Right atrium auricular region (tissue), 2 donors: Measurements from ENCODE around the gene WDR4. TPM values are rescaled to one million over a fixed set of nuclear protein-coding genes. Genes with fewer than 3 reads are reported as not detected.
A peak's percentile ranks its signal among the peaks of the same experiment; 100 is the strongest.
"Not testable (repeated sequence)": the region's sequence is repeated elsewhere in the genome, so short reads cannot be mapped to it uniquely, and the experiment has no call there.

Source experiments
- DNase-seq: peaks from one replicate; pipeline ENCODE4 v3.0.0-alpha.2; 2019; ENCODE audit warnings: low spot score
- H3K27ac ChIP-seq, 2 donors: fragments of 200-600 bp; sonication (generic); 1 replicate in 1 of 2; 2 replicates in 1 of 2; pipeline ENCODE4 v1.5.1; 2016 to 2019
- H3K27me3 ChIP-seq, 2 donors: fragments of 200-600 bp; sonication (generic); one replicate each; pipeline versions ENCODE4 v1.5.1 to v1.6.0; 2017 to 2019
- H3K36me3 ChIP-seq: fragments of 200-600 bp; sonication (generic); one replicate; pipeline ENCODE4 v1.5.1; 2016
- H3K4me1 ChIP-seq, 2 donors: fragments of 200-600 bp; sonication (generic); one replicate each; pipeline versions ENCODE4 v1.5.1 to v1.6.0; 2017 to 2019
- H3K4me3 ChIP-seq, 2 donors: fragments of 200-600 bp; sonication (generic); 1 replicate in 1 of 2; 2 replicates in 1 of 2; pipeline ENCODE4 v1.5.1; 2017 to 2019; ENCODE audit warnings: mild to moderate bottlenecking in 1 of 2, moderate library complexity in 1 of 2
- H3K9me3 ChIP-seq, 2 donors: fragments of 200-600 bp; sonication (generic); one replicate each; pipeline ENCODE4 v1.5.1; 2019
- CTCF ChIP-seq, 2 donors: fragments of 200-600 bp; sonication (generic); IDR thresholded peaks; one replicate each; pipeline ENCODE4 v1.5.1; 2019; ENCODE audit warnings: antibody characterized with exemption in 2 of 2
- total RNA-seq, 2 donors: library from RNA; depleted of rRNA; stranded (reverse); fragments of >200 nt; gene quantifications; one replicate each; pipeline ENCODE4 v1.1.0, GENCODE V29; 2016

WDR4 gene
- total RNA-seq, 2 donors from 2014 or later: 1.7 to 4.8 TPM

- no peak overlapping the region for H3K27ac ChIP-seq
- H3K9me3 ChIP-seq: no peaks in the 10 kb centered on the region
- H3K27me3 ChIP-seq: no peaks in the 10 kb centered on the region
- H3K36me3 ChIP-seq: no peaks in the 10 kb centered on the region
- no peak for TF ChIP-seq CTCF (IDR thresholded peaks at IDR 0.05)
- no peak for DNase-seq
- no peak overlapping the region for H3K4me3 ChIP-seq
- peaks cover 0 to 2% of the 10 kb centered on the region in 2 donors for H3K4me1 ChIP-seq
These were observed 8.0 kb upstream of the WDR4 start for GRCh38 chr21:42887326-42887725.

GRCh38 chr21:42883921-42884320 lies 4.6 kb upstream of the WDR4 start:
- no peaks in the 10 kb centered on the region for H3K27me3 ChIP-seq
- H3K36me3 ChIP-seq: no peaks in the 10 kb centered on the region
- H3K27ac ChIP-seq: no peak overlapping the region
- DNase-seq: no peak
- peaks cover 0 to 9% of the 10 kb centered on the region in 2 donors for H3K4me1 ChIP-seq
- H3K4me3 ChIP-seq: no peak overlapping the region
- no peak for TF ChIP-seq CTCF (IDR thresholded peaks at IDR 0.05)
- H3K9me3 ChIP-seq: no peaks in the 10 kb centered on the region

- Histone ChIP-seq H3K4me3 (peak overlapping the region in 1 of 2 donors; percentile 84), H3K9me3 (no peaks in the 10 kb centered on the region), H3K4me1 (peaks cover 0 to 18% of the 10 kb centered on the region in 2 donors), H3K36me3 (no peaks in the 10 kb centered on the region), H3K27ac (no peak overlapping the region), H3K27me3 (no peaks in the 10 kb centered on the region)
- no peak for DNase-seq
- TF ChIP-seq CTCF (IDR thresholded peaks at IDR 0.05): no peak
These were observed 1.0 kb upstream of the WDR4 start for GRCh38 chr21:42880352-42880751.

- Histone ChIP-seq H3K36me3 (peaks cover 3% of the 10 kb centered on the region), H3K27ac (peak overlapping the region; percentile 77 to 84), H3K9me3 (no peaks in the 10 kb centered on the region), H3K4me3 (peak overlapping the region; percentile 84 to 93), H3K27me3 (no peaks in the 10 kb centered on the region), H3K4me1 (peaks cover 0 to 18% of the 10 kb centered on the region in 2 donors)
- DNase-seq: no peak
- TF ChIP-seq CTCF (IDR thresholded peaks at IDR 0.05): no peak
These were observed 704 bp downstream of the WDR4 start for GRCh38 chr21:42878678-42878992.

- H3K27ac ChIP-seq, H3K4me3 ChIP-seq, H3K27me3 ChIP-seq, DNase-seq, H3K9me3 ChIP-seq: not testable (repeated sequence)
- H3K4me1 ChIP-seq: peaks cover 0 to 18% of the 10 kb centered on the region in 2 donors
- H3K36me3 ChIP-seq: peaks cover 31% of the 10 kb centered on the region
These were observed 3.5 kb downstream of the WDR4 start for GRCh38 chr21:42875811-42876210.

GRCh38 chr21:42873096-42873495 lies 6.2 kb downstream of the WDR4 start:
- Histone ChIP-seq H3K27me3 (no peaks in the 10 kb centered on the region), H3K27ac (no peak overlapping the region), H3K4me3 (no peak overlapping the region), H3K36me3 (peaks cover 43% of the 10 kb centered on the region), H3K4me1 (peaks cover 0 to 1% of the 10 kb centered on the region in 2 donors), H3K9me3 (no peaks in the 10 kb centered on the region)
- TF ChIP-seq CTCF (IDR thresholded peaks at IDR 0.05): no peak
- DNase-seq: no peak
